ENCODE data around the gene VCX3B.
"Not testable (repeated sequence)": the region's sequence is repeated elsewhere in the genome, so short reads cannot be mapped to it uniquely, and the experiment has no call there.

The VCX3B gene

GRCh38 chrX:8464530-8464929 is at the start of gene VCX3B:
Gene VCX3B, plus strand, starts transcription at chrX:8464830. Its CDS starts 621 bp downstream, at chrX:8465451.
- DNase-seq = not testable (repeated sequence)

GRCh38 chrX:8418301-8418700 is 46.3 kb upstream of the VCX3B start:
- no peak for DNase-seq

- DNase-seq = no peak
Observed at GRCh38 chrX:8424912-8425311, 39.7 kb upstream of the VCX3B start.

GRCh38 chrX:8429692-8430249 is 34.9 kb upstream of the VCX3B start:
- no peak for DNase-seq

GRCh38 chrX:8430444-8430843 is 34.2 kb upstream of the VCX3B start:
- no peak for DNase-seq

DNA sequence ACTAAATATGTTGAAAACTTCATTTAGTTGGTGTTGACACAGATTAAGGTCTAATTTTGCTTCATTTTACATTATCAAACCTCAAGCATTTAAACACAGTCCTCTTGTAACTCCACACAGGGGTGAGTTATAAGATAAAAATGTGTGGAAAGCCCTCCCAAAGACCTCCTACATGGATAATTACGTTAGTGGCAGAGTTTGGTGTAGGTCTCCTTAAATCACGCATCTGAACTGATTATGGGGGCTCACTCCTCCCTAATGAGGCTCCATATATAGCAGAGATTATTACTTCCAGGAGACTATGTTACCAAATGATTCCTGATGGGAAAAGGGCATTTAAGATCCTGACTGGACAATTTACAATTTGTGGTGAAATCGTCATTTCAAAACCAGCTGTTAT is 32.2 kb upstream of the VCX3B start:
- no peak for DNase-seq

GRCh38 chrX:8433109-8434062 is 31.2 kb upstream of the VCX3B start:
- DNase-seq = no peak

DNA sequence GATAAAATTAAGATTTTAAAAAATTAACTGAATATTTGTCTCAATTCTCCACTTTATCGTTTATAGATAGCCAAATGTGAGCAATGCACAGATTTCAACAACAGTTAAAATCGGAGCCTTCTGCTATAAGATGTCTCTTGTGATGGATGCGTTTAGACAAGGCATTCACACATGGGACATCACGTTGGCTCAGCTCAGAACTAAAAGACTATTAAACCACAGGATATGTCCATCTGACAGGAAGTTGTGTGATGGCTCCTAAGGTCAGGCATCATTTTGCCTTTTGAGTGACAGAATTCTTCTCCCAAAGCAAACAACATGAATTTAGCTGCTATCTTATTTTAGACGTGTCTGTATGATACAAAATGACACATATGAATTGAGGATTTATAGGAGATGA is 17.3 kb upstream of the VCX3B start:
- DNase-seq = no peak

- not testable (repeated sequence) for DNase-seq
Observed at GRCh38 chrX:8452343-8452742, 12.3 kb upstream of the VCX3B start.

DNA sequence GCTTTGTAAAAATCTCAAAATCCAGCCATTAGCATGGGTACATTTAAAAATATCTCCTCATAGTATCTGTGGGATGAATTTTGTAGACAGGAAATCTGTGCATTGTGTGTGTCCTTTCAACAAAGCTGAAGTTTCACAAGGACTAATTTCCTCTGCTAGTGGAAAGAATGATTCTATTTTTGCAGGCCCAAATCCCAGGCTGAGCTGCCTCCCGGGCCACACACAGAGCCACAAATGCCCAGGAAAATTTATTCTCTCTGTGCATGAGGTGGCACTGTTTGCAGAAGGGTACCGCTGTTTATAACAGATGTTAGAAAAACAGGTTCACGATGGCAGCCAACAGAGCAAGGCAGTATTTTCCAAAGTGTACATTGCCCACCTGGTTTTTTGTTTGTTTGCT is 11.0 kb upstream of the VCX3B start:
- DNase-seq = no peak

- no peak for DNase-seq
Observed at GRCh38 chrX:8455557-8455956, 9.1 kb upstream of the VCX3B start.

DNA sequence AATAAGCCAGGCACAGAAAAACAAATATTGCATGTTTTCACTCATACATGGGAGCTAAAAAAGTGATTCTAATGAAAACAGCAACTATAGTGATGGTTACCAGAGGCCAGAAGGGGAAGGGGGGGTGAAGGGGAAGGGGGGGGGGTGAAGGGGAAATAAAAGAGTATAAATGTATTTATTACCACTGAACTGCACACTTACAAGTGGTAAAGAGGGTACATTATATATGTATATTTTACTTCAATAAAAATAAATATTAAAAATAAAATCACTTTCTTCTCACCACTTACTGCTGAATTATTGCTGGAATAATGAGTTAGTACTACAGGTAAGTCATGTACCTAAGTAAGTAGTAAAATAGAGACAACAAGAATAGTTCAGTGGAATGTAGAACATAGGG is 2.1 kb upstream of the VCX3B start:
- no peak for DNase-seq

- no peak for DNase-seq
Observed at GRCh38 chrX:8484360-8484949, 19.8 kb downstream of the VCX3B start.

DNA sequence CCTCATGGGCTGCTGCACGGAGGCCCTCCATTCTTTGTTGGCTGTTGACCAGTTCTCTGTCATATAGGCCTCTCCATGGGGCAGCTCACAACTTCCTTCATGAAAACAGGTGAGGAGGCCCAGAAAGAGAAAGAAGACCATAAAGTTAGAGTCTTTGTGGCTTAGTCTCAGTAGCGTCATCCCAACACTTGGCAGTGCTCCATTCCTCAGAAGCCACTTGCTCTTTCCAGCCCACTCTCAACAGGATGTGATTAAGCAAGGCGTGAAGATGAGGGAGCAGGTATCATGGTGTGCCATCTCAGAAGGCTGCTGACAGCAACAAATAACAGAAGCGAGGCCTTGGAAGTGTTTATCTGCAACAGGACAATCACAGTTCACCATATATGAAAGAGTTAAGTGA is 30.4 kb downstream of the VCX3B start:
- DNase-seq = not testable (repeated sequence)

- no peak for DNase-seq
Observed at GRCh38 chrX:8500203-8500602, 35.6 kb downstream of the VCX3B start.

- DNase-seq = not testable (repeated sequence)
Observed at GRCh38 chrX:8502101-8502500, 37.5 kb downstream of the VCX3B start.

DNA sequence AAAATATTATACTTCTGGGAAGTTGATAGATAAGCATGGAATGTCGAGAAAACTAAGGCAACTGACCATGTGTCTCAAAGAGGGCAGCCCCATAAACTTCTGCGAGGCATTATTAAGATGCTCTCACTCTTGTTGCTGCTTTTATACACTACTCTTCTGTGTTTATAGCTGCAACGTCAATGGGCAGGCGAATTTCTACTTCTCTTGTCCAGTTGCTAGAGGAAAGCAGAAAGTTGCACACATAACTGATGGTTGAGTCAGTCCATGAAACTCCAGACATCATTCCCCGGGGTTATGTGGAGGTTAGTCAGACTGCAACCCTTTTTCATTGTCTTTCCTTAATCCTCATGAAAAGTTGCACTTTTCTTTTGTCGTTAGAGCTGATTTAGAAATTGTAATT is 39.8 kb downstream of the VCX3B start:
- no peak for DNase-seq

All from SHP77 (cell line).